HFF-Myc (cell line): Measurements from ENCODE around the gene ALOX15B.

Experiments used
- DNase-seq: peaks from one replicate; pipeline ENCODE4 v3.0.0-alpha.2; 2011; ENCODE audit warnings: low read depth; ENCODE audit errors: extremely low read depth
- H3K4me3 ChIP-seq: replicated peaks from 2 replicates; pipeline ENCODE4 v1.5.1; 2011; ENCODE audit warnings: low read depth, mild to moderate bottlenecking, control low read depth, low read length
- TF ChIP-seq, protein P1 (sequence below): IDR thresholded peaks from 2 replicates; pipeline ENCODE4 v1.5.1; 2012; ENCODE audit warnings: mild to moderate bottlenecking, low read depth, low read length, control low read depth; ENCODE audit errors: missing control alignments

The ALOX15B gene

GRCh38 chr17:7997186-7997585 lies 41.7 kb upstream of the ALOX15B start:
- TF ChIP-seq, protein P1, sequence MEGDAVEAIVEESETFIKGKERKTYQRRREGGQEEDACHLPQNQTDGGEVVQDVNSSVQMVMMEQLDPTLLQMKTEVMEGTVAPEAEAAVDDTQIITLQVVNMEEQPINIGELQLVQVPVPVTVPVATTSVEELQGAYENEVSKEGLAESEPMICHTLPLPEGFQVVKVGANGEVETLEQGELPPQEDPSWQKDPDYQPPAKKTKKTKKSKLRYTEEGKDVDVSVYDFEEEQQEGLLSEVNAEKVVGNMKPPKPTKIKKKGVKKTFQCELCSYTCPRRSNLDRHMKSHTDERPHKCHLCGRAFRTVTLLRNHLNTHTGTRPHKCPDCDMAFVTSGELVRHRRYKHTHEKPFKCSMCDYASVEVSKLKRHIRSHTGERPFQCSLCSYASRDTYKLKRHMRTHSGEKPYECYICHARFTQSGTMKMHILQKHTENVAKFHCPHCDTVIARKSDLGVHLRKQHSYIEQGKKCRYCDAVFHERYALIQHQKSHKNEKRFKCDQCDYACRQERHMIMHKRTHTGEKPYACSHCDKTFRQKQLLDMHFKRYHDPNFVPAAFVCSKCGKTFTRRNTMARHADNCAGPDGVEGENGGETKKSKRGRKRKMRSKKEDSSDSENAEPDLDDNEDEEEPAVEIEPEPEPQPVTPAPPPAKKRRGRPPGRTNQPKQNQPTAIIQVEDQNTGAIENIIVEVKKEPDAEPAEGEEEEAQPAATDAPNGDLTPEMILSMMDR = peak; percentile 37
- no peak for DNase-seq
- H3K4me3 ChIP-seq = no peak overlapping the region

GRCh38 chr17:8001976-8002720 lies 36.7 kb upstream of the ALOX15B start, which contains the start of gene GUCY2D:
GUCY2D (plus strand) TSS chr17:8002615; CDS start chr17:8003048, 433 bp downstream.
- DNase-seq = no peak
- H3K4me3 ChIP-seq = no peak within 1 kb of the TSS

GRCh38 chr17:8002721-8003593 lies 35.9 kb upstream of the ALOX15B start:
- TF ChIP-seq, protein P1 = no peak
- no peak for DNase-seq
- no peak overlapping the region for H3K4me3 ChIP-seq

More at GRCh38 chr17:8001976-8002720, 36.7 kb upstream of the ALOX15B start, which contains the start of gene GUCY2D:
- TF ChIP-seq, protein P1 = no peak

- TF ChIP-seq, protein P1 = no peak
- DNase-seq = no peak
- H3K4me3 ChIP-seq = no peak overlapping the region
These were observed 35.2 kb upstream of the ALOX15B start for GRCh38 chr17:8003594-8004181.

GRCh38 chr17:8004899-8005298 lies 34.0 kb upstream of the ALOX15B start:
- TF ChIP-seq, protein P1 = no peak
- no peak for DNase-seq
- H3K4me3 ChIP-seq = no peak overlapping the region

GRCh38 chr17:8005357-8005756 lies 33.5 kb upstream of the ALOX15B start:
- no peak overlapping the region for H3K4me3 ChIP-seq
- TF ChIP-seq, protein P1 = no peak
- DNase-seq = no peak
